H9 (cell line): Measurements from ENCODE around the gene MROH2B. TPM values are rescaled to one million over a fixed set of nuclear protein-coding genes. Genes with fewer than 3 reads are reported as not detected.
A peak's percentile ranks its signal among the peaks of the same experiment; 100 is the strongest.

Experiments
- DNase-seq: peaks from one replicate; pipeline ENCODE4 v3.0.0-alpha.2; 2017
- H2AFZ ChIP-seq: one replicate; pipeline ENCODE4 v1.6.1; 2013; ENCODE audit warnings: mild to moderate bottlenecking, low read length, control low read depth, moderate library complexity
- H2AK5ac ChIP-seq: 2 replicates; pipeline ENCODE4 v1.6.1; 2013; ENCODE audit warnings: low read length, control low read depth, mixed read lengths; ENCODE audit not compliant: insufficient read length
- H2BK120ac ChIP-seq: one replicate; pipeline ENCODE4 v1.6.1; 2013; ENCODE audit warnings: low read depth, mild to moderate bottlenecking, low read length, control low read depth, inconsistent platforms; ENCODE audit not compliant: poor library complexity, severe bottlenecking
- H2BK12ac ChIP-seq: 2 replicates; pipeline ENCODE4 v1.6.1; 2013; ENCODE audit warnings: low read length, control low read depth, mixed read lengths, low read depth; ENCODE audit not compliant: insufficient read length
- H2BK15ac ChIP-seq: 2 replicates; pipeline ENCODE4 v1.6.1; 2013; ENCODE audit warnings: low read depth, low read length, control low read depth
- H2BK20ac ChIP-seq: one replicate; pipeline ENCODE4 v1.6.1; 2013; ENCODE audit warnings: low read depth, mild to moderate bottlenecking, low read length, control low read depth, inconsistent platforms; ENCODE audit not compliant: poor library complexity, severe bottlenecking
- H2BK5ac ChIP-seq: 2 replicates; pipeline ENCODE4 v1.6.1; 2013; ENCODE audit warnings: low read length, control low read depth, mixed read lengths; ENCODE audit not compliant: insufficient read length
- H3K14ac ChIP-seq: 2 replicates; pipeline ENCODE4 v1.6.1; 2013; ENCODE audit warnings: low read length, control low read depth; ENCODE audit not compliant: insufficient read depth
- H3K18ac ChIP-seq: 2 replicates; pipeline ENCODE4 v1.6.1; 2013; ENCODE audit warnings: low read depth, mild to moderate bottlenecking, mixed read lengths, low read length, control low read depth; ENCODE audit not compliant: insufficient read length
- H3K23ac ChIP-seq: 2 replicates; pipeline ENCODE4 v1.6.1; 2013; ENCODE audit warnings: low read length, control low read depth, mixed read lengths, low read depth; ENCODE audit not compliant: insufficient read length
- H3K23me2 ChIP-seq: 2 replicates; pipeline ENCODE4 v1.6.1; 2013; ENCODE audit warnings: low read depth, mild to moderate bottlenecking, mixed read lengths, low read length, control low read depth; ENCODE audit not compliant: insufficient read length, poor library complexity, severe bottlenecking
- H3K27ac ChIP-seq: 2 replicates; pipeline ENCODE4 v1.5.1; 2013; ENCODE audit warnings: low read length, control low read depth, mixed read lengths, low read depth; ENCODE audit not compliant: insufficient read length
- H3K27me3 ChIP-seq: 2 replicates; pipeline ENCODE4 v1.6.1; 2013; ENCODE audit warnings: low read length, control low read depth, inconsistent platforms; ENCODE audit not compliant: insufficient read depth
- H3K4ac ChIP-seq: 2 replicates; pipeline ENCODE4 v1.6.1; 2013; ENCODE audit warnings: low read depth, mild to moderate bottlenecking, control low read depth, inconsistent platforms, low read length, moderate library complexity
- H3K4me1 ChIP-seq: 2 replicates; pipeline ENCODE4 v1.6.1; 2013; ENCODE audit warnings: low read length, control low read depth, inconsistent platforms; ENCODE audit not compliant: insufficient read depth
- H3K4me2 ChIP-seq: 2 replicates; pipeline ENCODE4 v1.6.1; 2013; ENCODE audit warnings: low read length, control low read depth, mixed read lengths; ENCODE audit not compliant: insufficient read length, insufficient read depth
- H3K56ac ChIP-seq: 2 replicates; pipeline ENCODE4 v1.6.1; 2013; ENCODE audit warnings: low read depth, mild to moderate bottlenecking, mixed read lengths, low read length, control low read depth; ENCODE audit not compliant: insufficient read length
- H3K79me1 ChIP-seq: 2 replicates; pipeline ENCODE4 v1.6.1; 2013; ENCODE audit warnings: low read depth, mild to moderate bottlenecking, moderate library complexity, low read length, control low read depth, inconsistent platforms; ENCODE audit not compliant: insufficient read depth, poor library complexity, severe bottlenecking
- H3K79me2 ChIP-seq: 2 replicates; pipeline ENCODE4 v1.6.1; 2013; ENCODE audit warnings: low read length, control low read depth, inconsistent platforms; ENCODE audit not compliant: insufficient read depth
- H3K9ac ChIP-seq: 2 replicates; pipeline ENCODE4 v1.6.1; 2013; ENCODE audit warnings: low read length, control low read depth, mixed read lengths; ENCODE audit not compliant: insufficient read length; ENCODE audit errors: extremely low read depth
- H3K9me3 ChIP-seq: one replicate; pipeline ENCODE4 v1.6.1; 2013; ENCODE audit warnings: low read depth, low read length, inconsistent platforms; ENCODE audit not compliant: control insufficient read depth
- H3T11ph ChIP-seq: one replicate; pipeline ENCODE4 v1.6.1; 2013; ENCODE audit warnings: mild to moderate bottlenecking, low read length, control low read depth, inconsistent platforms
- H4K20me1 ChIP-seq: one replicate; pipeline ENCODE4 v1.6.1; 2013; ENCODE audit not compliant: control insufficient read depth, insufficient read length, insufficient read depth
- H4K5ac ChIP-seq: 2 replicates; pipeline ENCODE4 v1.6.1; 2013; ENCODE audit warnings: low read depth, mild to moderate bottlenecking, mixed read lengths, low read length, control low read depth; ENCODE audit not compliant: insufficient read length
- H4K8ac ChIP-seq: replicated peaks from 2 replicates; pipeline ENCODE4 v1.6.1; 2013; ENCODE audit warnings: low read length, control low read depth, mixed read lengths, low read depth; ENCODE audit not compliant: insufficient read length
- H4K91ac ChIP-seq: 2 replicates; pipeline ENCODE4 v1.6.1; 2013; ENCODE audit warnings: low read depth, mild to moderate bottlenecking, moderate library complexity, mixed read lengths, low read length, control low read depth; ENCODE audit not compliant: insufficient read length
- H3K27ac Mint-ChIP-seq, 3 experiments: 2 replicates in 2 of 3; 3 replicates in 1 of 3; pipeline ENCODE4 v1.8.0; 2020 to 2021; ENCODE audit warnings: mixed read lengths in 3 of 3, mild to moderate bottlenecking in 1 of 3, moderate library complexity in 1 of 3
- H3K27me3 Mint-ChIP-seq: 2 replicates; pipeline ENCODE4 v1.8.0; 2021; ENCODE audit warnings: low read depth, mild to moderate bottlenecking, moderate library complexity, mixed read lengths
- H3K36me3 Mint-ChIP-seq, 3 experiments: 2 replicates in 2 of 3; 3 replicates in 1 of 3; pipeline ENCODE4 v1.8.0; 2020 to 2021; ENCODE audit warnings: low read depth in 3 of 3, mixed read lengths in 3 of 3; ENCODE audit not compliant: insufficient read depth in 1 of 3
- H3K4me1 Mint-ChIP-seq, 2 experiments: 2 replicates each; pipeline ENCODE4 v1.8.0; 2020; ENCODE audit warnings: mixed read lengths in 2 of 2
- H3K4me3 Mint-ChIP-seq, 2 experiments: 2 replicates in 1 of 2; 3 replicates in 1 of 2; pipeline ENCODE4 v1.8.0; 2020 to 2021; ENCODE audit warnings: mild to moderate bottlenecking in 2 of 2, mixed read lengths in 2 of 2, moderate library complexity in 1 of 2
- H3K9me3 Mint-ChIP-seq, 2 experiments: 2 replicates in 1 of 2; 3 replicates in 1 of 2; pipeline ENCODE4 v1.8.0; 2020; ENCODE audit warnings: mild to moderate bottlenecking in 2 of 2, mixed read lengths in 2 of 2, moderate library complexity in 1 of 2
- CTCF ChIP-seq: fragments of 200-600 bp; sonication (generic); conservative IDR thresholded peaks from 3 replicates; pipeline ENCODE4 v1.8.0; 2021; ENCODE audit warnings: antibody characterized with exemption, mild to moderate bottlenecking
- WGBS: extraction: QIAGEN DNeasy Blood & Tissue Kit; methylation state at CpG from one replicate; pipeline ENCODE4 v1.1.7; 2013; ENCODE audit warnings: missing lambda C conversion rate, low lambda C conversion rate, mixed read lengths; ENCODE audit not compliant: insufficient read length; ENCODE audit errors: extremely low coverage; 5-methylcytosine and 5-hydroxymethylcytosine counted together
- total RNA-seq: library from RNA; stranded (reverse); gene quantifications from 2 replicates; pipeline ENCODE4 v1.2.1, GENCODE V29; 2021

MROH2B gene
- total RNA-seq, 1 experiment from 2014 or later: not detected

DNA sequence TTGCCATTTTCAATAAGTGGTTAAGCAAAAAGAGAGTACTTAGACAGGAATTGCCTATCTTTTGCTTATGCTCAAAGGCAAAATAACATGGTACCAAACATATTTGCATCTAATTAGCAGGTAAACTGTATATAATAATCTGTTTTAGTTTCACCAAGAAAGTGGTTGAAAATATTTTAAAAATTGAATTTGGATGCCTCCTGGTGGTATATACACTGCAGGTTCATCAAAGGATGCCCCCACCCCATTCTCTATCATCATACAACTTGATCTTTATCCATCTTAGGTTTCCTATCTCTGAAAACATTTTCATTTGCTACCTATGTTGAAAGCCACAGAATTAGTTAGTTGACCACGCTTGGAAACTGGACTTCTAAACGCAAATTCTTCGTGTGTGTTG, 47.0 kb upstream of the MROH2B start:
- Histone ChIP-seq H3K56ac (no peak overlapping the region), H3K9ac (no peak overlapping the region), H2BK120ac (no peak overlapping the region), H3K27me3 (no peaks in the 10 kb centered on the region), H4K8ac (no peak overlapping the region), H4K91ac (no peak overlapping the region), H2AK5ac (no peak overlapping the region), H4K5ac (no peak overlapping the region), H3K4me2 (no peak overlapping the region), H2BK12ac (no peak overlapping the region), H2BK15ac (no peak overlapping the region), H3K23ac (no peak overlapping the region), H3K23me2 (no peaks in the 10 kb centered on the region), H3K79me1 (no peaks in the 10 kb centered on the region), H3K9me3 (no peaks in the 10 kb centered on the region), H4K20me1 (no peaks in the 10 kb centered on the region), H3K79me2 (no peaks in the 10 kb centered on the region), H3K4ac (no peak overlapping the region), H2BK20ac (no peak overlapping the region), H3K18ac (no peak overlapping the region), H3K14ac (no peak overlapping the region), H3K4me1 (no peaks in the 10 kb centered on the region), H2AFZ (no peak overlapping the region), H3K27ac (no peak overlapping the region), H3T11ph (no peak overlapping the region), H2BK5ac (no peak overlapping the region)
- H3K4me1 Mint-ChIP-seq: no peaks in the 10 kb centered on the region
- peaks cover 0 to 10% of the 10 kb centered on the region in 2 experiments; a peak in 1 of 5 replicates for H3K9me3 Mint-ChIP-seq
- H3K4me3 Mint-ChIP-seq: no peak overlapping the region
- no peaks in the 10 kb centered on the region for H3K27me3 Mint-ChIP-seq
- DNase-seq: no peak
- no peak overlapping the region for H3K27ac Mint-ChIP-seq
- no CpG with 5 or more reads among the region's 3 CpGs for WGBS
- TF ChIP-seq CTCF: peak; percentile 24; the same call in 1 of the 3 replicates
- peaks cover 0 to 11% (median 8%) of the 10 kb centered on the region in 3 experiments; a peak in 4 of 7 replicates for H3K36me3 Mint-ChIP-seq
